K562 (cell line): ENCODE results near the gene IPP.

Experiments
- CREM ChIP-seq: IDR thresholded peaks from 2 replicates; pipeline ENCODE4 v1.6.1; 2014; ENCODE audit warnings: antibody characterized with exemption, low read depth
- EP300 ChIP-seq: IDR thresholded peaks from 2 replicates; pipeline ENCODE4 v1.6.1; 2012; ENCODE audit warnings: low read length, improper control_type of control experiment
- EZH2 ChIP-seq: IDR thresholded peaks from 2 replicates; pipeline ENCODE4 v1.6.1; 2012; ENCODE audit warnings: low read depth, mild to moderate bottlenecking, inconsistent platforms, low read length, borderline replicate concordance
- MXI1 ChIP-seq: IDR thresholded peaks from 2 replicates; pipeline ENCODE4 v1.6.1; 2011; ENCODE audit warnings: low read depth, mild to moderate bottlenecking, improper control_type of control experiment, low read length
- POLR2AphosphoS2 ChIP-seq: IDR thresholded peaks from 2 replicates; pipeline ENCODE4 v1.6.1; 2012; ENCODE audit warnings: low read length, improper control_type of control experiment
- SMARCB1 ChIP-seq: IDR thresholded peaks from 2 replicates; pipeline ENCODE4 v1.6.1; 2011; ENCODE audit warnings: improper control_type of control experiment, low read depth; ENCODE audit not compliant: insufficient read length
- ZKSCAN1 ChIP-seq: fragments of 150-350 bp; IDR thresholded peaks from 2 replicates; pipeline ENCODE4 v1.6.1; 2016; ENCODE audit warnings: low read depth, low read length
- ZNF121 ChIP-seq: sonication (generic); formaldehyde crosslinking; conservative IDR thresholded peaks from 2 replicates; pipeline ENCODE4 v1.8.0; 2022; ENCODE audit warnings: missing genetic modification reagents
- ZNF354B ChIP-seq: fragments of 250-450 bp; sonication (Bioruptor Pico); IDR thresholded peaks from 2 replicates; pipeline ENCODE4 v1.4.0; 2020
- TF ChIP-seq, protein P1 (sequence below): fragments of 250-450 bp; sonication (Bioruptor Pico); IDR thresholded peaks from 2 replicates; pipeline ENCODE4 v1.8.0; 2021; ENCODE audit warnings: mild to moderate bottlenecking, moderate library complexity
- TF ChIP-seq, protein P2 (sequence below), 2 experiments: fragments of 450-650 bp; IDR thresholded peaks; 2 replicates each; pipeline ENCODE4 v1.6.1; 2016; ENCODE audit warnings: mild to moderate bottlenecking in 2 of 2, borderline replicate concordance in 1 of 2, low read depth in 1 of 2, moderate library complexity in 1 of 2
- TF ChIP-seq, protein P3 (sequence below), 3 experiments: IDR thresholded peaks in 2 of 3; conservative IDR thresholded peaks in 1 of 3; 2 replicates each; pipeline ENCODE4 v1.5.1; 2011 to 2012; ENCODE audit warnings: low read length in 3 of 3, mild to moderate bottlenecking in 3 of 3, control low read depth in 2 of 3, improper control_type of control experiment in 1 of 3, inconsistent platforms in 1 of 3, low read depth in 1 of 3, mixed read lengths in 1 of 3, moderate library complexity in 1 of 3; ENCODE audit not compliant: insufficient read depth in 2 of 3

DNA sequence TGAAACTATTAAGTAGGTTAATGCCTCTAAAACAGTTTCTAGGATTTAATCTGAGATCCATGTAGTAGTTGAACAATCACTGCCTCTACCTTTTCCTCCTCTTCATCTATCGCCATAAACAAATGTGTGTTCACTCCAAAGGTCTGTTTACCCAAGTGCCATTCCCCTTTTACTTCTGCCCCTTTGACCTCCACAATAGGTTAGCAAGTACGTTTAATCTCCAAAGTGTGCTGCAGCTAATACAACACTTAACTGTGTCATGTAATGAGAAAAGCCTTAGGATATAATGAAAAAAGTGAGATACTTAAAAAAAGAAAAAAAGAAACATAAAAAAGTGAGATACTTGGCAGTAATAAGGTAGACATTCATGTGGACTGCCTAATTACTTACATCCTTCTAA lies 92.3 kb downstream of the IPP start:
- TF ChIP-seq ZKSCAN1 (no peak), ZNF354B (CRISPR knock-in tag) (no peak), EP300 (no peak), MXI1 (no peak), EZH2 (no peak), SMARCB1 (no peak), ZNF121 (no peak), CREM (no peak), POLR2AphosphoS2 (no peak)
- TF ChIP-seq, protein P1, sequence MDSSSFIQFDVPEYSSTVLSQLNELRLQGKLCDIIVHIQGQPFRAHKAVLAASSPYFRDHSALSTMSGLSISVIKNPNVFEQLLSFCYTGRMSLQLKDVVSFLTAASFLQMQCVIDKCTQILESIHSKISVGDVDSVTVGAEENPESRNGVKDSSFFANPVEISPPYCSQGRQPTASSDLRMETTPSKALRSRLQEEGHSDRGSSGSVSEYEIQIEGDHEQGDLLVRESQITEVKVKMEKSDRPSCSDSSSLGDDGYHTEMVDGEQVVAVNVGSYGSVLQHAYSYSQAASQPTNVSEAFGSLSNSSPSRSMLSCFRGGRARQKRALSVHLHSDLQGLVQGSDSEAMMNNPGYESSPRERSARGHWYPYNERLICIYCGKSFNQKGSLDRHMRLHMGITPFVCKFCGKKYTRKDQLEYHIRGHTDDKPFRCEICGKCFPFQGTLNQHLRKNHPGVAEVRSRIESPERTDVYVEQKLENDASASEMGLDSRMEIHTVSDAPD (CRISPR knock-in tag): no peak
- TF ChIP-seq, protein P2, sequence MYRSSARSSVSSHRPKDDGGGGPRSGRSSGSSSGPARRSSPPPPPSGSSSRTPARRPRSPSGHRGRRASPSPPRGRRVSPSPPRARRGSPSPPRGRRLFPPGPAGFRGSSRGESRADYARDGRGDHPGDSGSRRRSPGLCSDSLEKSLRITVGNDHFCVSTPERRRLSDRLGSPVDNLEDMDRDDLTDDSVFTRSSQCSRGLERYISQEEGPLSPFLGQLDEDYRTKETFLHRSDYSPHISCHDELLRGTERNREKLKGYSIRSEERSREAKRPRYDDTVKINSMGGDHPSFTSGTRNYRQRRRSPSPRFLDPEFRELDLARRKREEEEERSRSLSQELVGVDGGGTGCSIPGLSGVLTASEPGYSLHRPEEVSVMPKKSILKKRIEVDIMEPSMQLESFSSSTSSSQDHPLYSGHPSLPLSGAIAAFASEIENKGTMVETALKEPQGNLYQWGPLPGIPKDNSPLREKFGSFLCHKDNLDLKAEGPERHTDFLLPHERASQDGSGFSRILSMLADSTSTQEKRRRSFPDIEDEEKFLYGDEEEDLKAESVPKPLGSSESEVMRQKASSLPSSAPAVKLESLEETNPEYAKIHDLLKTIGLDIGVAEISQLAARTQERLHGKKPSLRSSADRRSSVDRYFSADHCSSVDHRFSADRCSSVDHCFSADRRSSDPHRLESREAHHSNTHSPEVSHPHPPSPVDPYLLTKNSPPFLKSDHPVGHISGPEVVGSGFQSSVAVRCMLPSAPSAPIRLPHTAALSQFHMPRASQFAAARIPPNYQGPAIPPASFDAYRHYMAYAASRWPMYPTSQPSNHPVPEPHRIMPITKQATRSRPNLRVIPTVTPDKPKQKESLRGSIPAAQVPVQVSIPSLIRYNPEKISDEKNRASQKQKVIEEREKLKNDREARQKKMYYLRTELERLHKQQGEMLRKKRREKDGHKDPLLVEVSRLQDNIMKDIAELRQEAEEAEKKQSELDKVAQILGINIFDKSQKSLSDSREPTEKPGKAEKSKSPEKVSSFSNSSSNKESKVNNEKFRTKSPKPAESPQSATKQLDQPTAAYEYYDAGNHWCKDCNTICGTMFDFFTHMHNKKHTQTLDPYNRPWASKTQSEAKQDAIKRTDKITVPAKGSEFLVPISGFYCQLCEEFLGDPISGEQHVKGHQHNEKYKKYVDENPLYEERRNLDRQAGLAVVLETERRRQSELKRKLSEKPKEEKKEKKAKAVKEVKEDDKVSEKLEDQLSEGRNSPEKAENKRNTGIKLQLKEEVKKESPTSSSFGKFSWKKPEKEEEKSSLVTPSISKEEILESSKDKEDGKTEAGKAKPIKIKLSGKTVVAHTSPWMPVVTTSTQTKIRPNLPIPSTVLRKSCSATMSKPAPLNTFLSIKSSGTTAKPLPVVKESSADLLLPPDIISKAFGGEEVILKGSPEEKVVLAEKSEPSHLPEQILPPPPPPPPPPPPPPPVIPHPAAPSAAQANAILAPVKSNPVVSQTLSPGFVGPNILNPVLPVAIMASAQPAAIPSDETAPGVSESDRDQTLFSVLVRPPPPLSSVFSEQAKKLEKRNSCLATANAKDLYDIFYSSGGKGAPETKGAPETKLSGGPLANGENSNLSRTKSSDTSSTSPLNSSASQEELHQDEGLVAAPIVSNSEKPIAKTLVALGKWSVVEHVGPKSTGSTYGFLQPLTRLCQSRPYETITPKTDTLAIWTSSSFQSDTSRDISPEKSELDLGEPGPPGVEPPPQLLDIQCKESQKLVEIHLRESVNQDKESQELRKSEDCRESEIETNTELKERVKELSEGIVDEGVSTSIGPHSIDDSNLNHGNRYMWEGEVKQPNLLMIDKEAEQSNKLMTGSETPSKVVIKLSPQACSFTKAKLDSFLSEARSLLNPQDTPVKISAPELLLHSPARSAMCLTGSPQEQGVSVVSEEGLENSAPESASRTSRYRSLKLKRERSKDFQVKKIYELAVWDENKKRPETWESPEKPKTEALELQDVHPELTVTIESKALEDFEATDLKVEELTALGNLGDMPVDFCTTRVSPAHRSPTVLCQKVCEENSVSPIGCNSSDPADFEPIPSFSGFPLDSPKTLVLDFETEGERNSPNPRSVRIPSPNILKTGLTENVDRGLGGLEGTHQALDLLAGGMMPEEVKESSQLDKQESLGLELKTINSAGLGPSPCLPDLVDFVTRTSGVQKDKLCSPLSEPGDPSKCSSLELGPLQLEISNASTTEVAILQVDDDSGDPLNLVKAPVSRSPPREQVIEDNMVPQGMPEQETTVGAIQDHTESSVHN (IDR thresholded peaks at IDR 0.05; ENCODE audit: borderline replicate concordance in 1 of 2, low read depth in 1 of 2): no peak
- TF ChIP-seq, protein P3, sequence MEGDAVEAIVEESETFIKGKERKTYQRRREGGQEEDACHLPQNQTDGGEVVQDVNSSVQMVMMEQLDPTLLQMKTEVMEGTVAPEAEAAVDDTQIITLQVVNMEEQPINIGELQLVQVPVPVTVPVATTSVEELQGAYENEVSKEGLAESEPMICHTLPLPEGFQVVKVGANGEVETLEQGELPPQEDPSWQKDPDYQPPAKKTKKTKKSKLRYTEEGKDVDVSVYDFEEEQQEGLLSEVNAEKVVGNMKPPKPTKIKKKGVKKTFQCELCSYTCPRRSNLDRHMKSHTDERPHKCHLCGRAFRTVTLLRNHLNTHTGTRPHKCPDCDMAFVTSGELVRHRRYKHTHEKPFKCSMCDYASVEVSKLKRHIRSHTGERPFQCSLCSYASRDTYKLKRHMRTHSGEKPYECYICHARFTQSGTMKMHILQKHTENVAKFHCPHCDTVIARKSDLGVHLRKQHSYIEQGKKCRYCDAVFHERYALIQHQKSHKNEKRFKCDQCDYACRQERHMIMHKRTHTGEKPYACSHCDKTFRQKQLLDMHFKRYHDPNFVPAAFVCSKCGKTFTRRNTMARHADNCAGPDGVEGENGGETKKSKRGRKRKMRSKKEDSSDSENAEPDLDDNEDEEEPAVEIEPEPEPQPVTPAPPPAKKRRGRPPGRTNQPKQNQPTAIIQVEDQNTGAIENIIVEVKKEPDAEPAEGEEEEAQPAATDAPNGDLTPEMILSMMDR (IDR thresholded peaks at IDR 0.05 in 2 of 3, conservative IDR thresholded peaks at IDR 0.05 in 1 of 3; ENCODE audit: insufficient read depth in 2 of 3, low read depth in 1 of 3, low read length in 3 of 3): no peak
